ENCODE results near the gene KIFAP3.

DNA sequence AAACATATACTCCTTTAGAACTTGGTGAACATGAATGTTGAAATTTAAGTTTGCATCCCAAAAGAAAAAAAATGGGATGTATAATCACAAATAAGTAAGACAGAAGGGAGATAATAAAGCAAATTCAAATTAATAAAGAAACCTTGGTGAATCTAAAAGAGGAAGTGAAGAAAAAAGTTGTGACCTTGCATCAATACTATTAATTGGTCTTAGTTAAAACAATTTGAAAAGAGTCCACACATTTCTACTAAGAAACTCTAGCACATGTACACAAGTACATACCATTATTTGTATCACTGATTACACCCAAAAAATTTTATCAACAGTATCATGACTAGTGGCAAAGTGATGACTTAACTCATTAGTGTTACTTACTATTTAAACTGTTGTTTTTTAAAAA lies 100.4 kb downstream of the KIFAP3 start:
- no peak for TF ChIP-seq POLR2A (IDR thresholded peaks at IDR 0.05)
- TF ChIP-seq, protein P1, sequence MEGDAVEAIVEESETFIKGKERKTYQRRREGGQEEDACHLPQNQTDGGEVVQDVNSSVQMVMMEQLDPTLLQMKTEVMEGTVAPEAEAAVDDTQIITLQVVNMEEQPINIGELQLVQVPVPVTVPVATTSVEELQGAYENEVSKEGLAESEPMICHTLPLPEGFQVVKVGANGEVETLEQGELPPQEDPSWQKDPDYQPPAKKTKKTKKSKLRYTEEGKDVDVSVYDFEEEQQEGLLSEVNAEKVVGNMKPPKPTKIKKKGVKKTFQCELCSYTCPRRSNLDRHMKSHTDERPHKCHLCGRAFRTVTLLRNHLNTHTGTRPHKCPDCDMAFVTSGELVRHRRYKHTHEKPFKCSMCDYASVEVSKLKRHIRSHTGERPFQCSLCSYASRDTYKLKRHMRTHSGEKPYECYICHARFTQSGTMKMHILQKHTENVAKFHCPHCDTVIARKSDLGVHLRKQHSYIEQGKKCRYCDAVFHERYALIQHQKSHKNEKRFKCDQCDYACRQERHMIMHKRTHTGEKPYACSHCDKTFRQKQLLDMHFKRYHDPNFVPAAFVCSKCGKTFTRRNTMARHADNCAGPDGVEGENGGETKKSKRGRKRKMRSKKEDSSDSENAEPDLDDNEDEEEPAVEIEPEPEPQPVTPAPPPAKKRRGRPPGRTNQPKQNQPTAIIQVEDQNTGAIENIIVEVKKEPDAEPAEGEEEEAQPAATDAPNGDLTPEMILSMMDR (IDR thresholded peaks at IDR 0.05), result no peak
